ENCODE results near the gene PLEKHG3.

The PLEKHG3 gene

GRCh38 chr14:64708148-64709004 lies 4.2 kb downstream of the PLEKHG3 start:
- DNase-seq = peak; percentile 75 to 77

DNA sequence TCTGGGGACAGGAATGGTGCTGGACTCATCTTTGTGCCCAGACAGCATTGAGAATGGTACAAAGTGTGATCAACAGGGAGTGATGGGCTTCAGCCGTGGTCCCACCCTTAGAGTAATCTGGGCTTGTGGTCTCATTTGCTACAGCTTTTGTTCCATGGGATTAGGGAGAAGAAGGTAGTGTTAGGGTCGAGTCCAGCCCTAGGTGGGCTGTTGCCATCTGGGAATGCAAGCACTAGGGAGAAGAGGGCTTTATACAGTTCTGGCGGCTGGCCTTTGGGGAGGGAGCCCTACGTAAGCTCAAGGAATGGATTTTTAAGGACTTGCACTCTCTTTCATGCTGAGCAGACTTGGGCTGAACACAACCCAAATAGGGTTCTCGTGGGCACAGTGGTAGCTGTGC lies 4.9 kb downstream of the PLEKHG3 start:
- no peak for DNase-seq

- DNase-seq = no peak
Measured at GRCh38 chr14:64711039-64711438, 6.8 kb downstream of the PLEKHG3 start.

DNA sequence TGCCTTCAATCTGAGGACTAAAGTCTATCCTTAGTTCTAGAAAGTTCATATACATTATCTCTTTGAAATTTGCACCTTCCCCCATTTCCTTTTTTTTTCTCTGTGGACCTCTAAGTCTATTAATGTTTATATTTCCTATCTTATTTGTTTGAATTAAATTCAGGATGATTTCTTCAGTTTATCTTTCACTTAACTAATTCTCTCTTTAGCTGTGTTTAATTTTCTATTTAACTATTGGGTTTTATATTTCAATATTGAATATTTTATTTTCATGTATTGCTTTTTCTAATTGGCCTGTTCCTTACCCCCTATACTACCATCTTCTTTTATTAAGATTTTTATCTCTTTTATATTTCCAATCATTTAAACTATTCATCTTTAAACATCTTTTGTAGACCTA lies 9.5 kb downstream of the PLEKHG3 start:
- no peak for DNase-seq

DNA sequence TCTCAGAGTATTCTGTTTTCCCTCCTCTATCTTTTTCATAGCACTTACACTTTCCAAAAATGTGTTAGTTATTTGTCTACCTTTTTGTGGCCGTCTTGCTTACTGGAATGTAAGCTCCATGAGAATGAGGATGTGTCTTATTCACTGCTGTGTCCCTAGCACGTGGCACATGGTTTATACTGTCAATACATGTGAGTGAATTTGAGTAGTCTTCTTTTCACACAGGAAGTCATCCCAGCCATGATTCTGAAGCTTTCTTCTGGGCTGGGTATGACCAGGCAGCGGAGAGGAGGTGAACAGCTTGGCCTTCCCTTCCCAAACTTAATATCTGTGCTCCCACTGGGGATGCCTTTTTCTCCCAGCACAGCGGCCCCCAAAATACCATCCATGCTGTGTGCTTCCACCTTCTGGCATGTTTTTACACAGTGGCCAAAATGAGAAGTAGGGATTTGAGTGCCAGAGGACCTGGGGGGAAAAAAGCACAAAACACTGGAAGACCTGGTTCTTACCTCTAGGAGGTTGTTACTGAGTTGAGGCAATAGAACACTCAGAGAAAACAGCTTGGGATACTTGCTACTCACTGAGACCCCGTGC lies 10.3 kb downstream of the PLEKHG3 start:
- DNase-seq = no peak

GRCh38 chr14:64715146-64715627 lies 11.0 kb downstream of the PLEKHG3 start:
- no peak for DNase-seq

DNA sequence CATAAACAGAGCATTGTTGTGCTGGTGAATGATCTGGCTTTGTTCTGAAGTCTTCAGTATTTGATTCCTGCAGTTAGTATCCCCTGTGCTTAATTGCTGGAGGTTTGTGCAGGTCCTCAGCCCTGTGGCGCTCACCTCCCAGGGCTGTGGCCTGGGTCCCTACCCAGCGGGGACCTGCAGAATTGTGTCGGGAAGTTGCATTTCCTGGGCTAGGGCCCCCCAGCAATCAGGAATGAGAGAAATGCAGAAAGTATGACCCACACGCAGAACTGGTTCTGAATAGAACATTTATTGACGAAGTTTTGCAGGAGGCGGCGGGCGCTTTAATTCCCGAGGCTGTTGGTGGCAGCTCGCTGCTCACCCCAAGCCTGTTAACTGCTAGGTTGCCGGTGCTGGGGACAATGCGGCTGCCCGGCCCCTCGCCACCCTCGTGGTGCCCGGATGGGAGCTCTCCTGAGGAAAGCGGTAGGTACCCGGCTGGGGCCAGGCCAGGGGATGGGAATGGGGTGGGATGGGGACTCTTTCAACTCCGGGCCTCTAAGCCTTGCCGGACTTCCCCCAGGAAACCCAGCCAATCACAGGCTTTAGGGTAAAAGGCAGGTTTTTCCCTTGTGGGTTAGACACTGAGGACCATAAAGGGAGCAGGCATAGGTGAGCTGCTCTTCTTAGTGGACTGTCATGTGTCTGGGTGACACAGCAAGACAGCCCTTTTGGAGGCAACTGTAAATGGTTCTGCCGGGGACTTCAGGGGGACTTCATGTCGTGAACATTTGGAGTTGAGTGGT lies 11.6 kb downstream of the PLEKHG3 start:
- DNase-seq = no peak

DNA sequence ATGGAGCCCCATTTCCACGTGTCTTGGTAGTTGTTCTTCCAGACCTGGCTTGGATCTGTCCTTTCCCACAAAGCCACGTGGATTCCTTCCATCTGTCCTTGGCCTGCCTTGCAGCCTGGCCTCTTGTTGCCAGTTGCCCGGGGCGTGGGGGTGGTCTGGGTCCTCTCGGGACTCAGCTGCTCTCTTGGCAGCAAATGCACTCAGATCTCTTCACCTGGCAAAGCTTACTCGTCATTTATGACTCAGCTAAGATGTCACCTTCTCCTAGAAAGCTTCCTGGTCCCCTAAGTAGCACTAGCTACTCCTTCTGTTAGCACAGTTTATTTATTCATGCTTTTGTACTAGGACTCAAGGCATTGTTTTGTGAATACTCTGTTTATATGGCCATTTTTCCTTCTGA lies 13.6 kb downstream of the PLEKHG3 start:
- no peak for DNase-seq

DNA sequence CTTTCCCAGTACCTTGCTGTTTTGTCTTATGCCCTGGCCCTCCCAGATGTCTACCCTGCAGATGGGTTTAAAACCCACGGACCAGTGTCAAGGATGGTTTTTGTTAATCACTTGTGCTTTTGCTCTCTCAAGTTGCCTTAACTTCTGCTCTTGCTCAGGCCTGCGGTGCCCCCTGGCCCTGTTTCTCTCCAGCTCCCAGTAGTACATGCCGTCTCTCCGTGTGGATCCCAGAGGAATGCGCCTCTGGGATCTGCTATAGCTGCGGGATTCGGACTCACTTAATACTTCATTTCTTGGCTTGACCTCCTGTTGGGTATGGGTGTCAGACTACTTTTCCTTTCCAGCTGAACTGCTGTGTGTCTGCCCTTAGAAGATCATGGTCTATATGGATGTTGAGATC lies 14.5 kb downstream of the PLEKHG3 start:
- DNase-seq = no peak

- DNase-seq = no peak
Measured at GRCh38 chr14:64719601-64720000, 15.4 kb downstream of the PLEKHG3 start.

DNA sequence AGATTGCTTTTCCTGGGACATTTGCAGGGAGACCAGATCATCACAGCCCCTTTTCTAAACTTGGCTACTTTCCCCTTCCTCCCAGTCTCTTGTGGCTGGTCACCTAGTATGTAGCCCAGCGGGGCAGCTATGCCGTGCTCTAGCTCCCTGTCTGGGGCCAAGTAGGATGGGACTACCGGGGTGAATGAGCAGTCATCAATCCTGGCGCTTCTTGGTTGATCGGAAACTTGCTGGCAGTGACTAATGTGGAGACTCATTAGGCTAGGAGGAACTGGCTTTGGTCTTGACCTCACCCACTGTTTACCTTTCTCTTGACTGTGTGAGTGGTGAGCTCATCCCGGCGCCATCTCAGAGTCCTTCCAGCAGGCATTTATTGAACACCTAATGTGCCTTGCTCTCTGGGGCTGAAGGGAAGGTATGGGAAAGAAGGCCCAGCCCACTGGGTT lies 15.9 kb downstream of the PLEKHG3 start:
- DNase-seq = peak; percentile 34 to 47

GRCh38 chr14:64721391-64721791 lies 17.2 kb downstream of the PLEKHG3 start:
- no peak for DNase-seq

DNA sequence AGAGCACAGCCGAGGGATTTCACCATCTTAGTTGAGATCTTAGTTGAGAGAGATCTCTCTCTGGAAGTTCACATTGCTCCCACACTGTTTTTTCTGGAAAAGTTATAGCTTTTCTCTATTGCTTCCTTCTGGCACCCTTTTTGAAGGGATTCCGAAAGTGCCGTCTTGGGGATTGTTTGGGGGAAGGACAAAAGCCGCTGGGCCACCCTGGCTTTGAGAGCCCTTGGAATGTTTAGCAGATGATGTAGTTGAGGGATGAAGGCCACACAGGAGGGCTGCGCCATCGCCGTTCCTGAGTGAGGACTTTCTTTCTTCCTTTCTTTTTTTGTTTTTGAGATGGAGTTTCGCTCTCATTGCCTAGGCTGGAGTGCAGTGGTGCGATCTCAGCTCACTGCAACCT lies 17.7 kb downstream of the PLEKHG3 start:
- DNase-seq = no peak

GRCh38 chr14:64722842-64723447 lies 18.7 kb downstream of the PLEKHG3 start:
- DNase-seq = no peak

DNA sequence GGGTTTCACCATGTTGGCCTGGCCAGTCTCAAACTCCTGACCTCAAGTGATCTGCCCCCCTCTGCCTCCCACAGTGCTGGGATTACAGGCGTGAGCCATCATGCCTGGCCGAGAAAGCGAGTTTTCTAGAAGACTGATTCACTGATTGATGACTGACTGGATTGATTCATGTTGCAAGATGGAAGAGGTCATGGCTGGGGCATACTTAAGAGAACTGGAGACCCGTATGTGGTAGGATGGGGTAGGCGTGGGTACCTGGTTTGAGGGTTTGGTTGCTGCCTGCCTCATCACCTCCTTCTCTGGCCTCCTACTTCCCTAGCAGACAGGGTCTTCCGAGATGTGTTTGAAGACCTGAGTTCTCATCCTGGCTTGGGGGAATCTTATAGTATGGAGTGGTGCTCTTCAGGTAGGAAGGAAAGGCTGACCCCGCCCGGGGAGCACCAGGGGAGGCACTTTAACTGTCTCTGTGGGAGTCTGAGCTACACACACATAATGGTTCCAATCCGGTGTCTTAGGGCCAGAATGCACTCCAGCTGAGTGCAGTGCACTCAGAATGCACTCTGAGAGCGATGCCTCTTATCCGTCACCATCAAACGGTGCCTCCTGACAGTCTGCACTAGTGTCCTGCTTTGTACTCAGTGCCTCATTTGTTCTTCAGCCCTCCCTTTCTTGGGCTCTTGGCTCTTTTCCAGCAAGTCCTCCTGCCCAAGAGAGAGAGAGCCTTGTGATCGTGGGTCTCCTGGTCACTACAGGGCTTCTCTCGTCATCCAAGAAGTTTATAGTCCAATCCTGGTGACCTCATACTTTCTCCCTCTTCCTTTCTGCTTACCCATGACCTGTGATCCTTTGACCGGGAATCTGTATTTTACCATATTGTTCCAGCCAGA lies 19.7 kb downstream of the PLEKHG3 start:
- no peak for DNase-seq

DNA sequence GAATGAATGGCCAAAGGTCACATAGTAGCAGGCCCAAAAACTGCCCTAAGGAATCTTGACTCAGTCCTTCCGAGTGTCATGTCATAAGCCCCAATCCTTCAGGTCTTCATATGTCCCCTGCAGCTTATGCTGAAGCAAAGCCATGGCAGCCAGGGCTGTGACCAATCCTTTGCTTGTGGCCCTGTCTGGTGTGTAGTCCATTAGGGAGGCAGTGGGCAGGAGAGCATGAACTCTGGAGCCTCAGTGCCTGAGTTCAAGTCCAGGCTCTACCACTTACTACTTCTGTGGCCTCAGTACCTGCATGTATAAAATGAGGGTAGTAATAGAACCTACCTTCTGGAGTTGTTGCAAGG lies 20.3 kb downstream of the PLEKHG3 start:
- DNase-seq = no peak

DNA sequence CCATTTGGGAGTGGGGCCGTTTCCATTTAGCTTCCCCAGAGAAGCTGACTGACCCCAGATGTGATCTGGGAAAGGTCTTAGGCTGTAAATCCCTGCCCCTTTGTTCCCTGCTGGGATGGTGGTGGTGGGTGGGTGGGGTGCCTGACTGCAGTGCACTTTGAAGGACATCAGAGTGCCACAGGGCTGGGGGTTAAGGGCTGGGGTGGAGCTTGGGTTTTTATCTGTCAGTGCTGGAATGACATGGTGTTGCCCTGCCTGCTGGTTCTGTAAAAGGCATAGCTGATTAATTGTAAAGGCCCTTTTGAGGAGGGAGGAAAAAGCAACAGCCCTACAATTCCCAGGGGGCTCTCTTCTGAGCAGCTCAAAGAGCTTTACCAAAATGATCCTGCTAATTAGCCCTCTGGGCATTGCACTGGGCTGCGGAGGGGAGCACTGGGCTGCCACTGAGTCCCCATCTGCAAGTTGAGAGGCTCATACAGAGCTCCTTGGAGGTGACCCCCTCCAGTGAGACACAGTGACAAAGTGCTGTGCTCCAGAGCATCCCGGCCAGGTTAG lies 21.1 kb downstream of the PLEKHG3 start:
- DNase-seq = no peak

DNA sequence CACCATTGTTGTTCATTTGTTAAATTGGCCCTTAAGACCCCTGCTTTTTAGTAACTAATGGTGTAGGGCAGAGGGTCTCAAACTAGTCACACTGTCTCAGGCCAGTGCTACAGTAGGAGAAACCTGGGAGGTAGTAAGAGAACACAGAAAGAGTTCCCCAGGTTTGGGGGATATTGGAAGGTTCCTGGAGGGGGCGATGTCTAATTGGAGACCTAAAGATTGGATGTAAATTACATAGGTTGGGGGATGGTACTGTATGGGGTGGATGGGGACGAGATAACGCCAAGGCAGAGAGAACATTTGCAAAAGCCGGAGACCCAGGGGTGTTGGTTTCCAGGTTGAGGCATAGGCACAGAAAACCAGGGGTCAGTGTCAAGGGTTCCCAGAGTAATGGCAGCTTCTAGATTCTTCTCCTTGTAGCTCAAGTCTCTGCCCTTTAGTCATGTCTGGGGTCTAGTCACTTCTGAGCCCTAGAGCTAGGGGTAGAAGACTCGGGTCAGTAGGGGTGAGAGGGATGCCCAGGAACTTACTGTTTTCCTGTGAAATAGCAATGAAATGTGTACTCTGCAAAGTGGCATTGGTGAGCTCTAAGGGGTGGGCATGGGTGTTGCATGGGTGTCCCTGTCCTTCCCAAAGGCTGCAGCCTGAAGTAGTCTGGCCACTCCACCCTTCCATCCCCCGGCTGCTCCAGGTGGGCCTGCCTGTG lies 21.8 kb downstream of the PLEKHG3 start:
- no peak for DNase-seq

DNA sequence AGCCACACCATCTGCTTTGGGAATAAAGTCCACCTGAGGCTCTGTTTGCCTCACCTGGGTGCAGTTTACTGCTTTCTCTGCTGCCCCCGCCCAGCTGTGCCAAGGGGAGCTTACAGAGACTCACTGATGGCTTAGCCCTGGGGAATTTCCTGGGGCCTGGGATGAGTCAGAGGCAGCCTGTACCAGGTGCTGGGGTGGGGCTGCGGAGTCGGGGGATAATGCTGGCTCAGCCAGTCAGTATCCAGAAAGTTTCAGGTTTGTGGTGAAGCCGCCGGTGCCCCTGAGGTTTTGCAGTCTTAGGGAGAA lies 22.3 kb downstream of the PLEKHG3 start:
- no peak for DNase-seq

DNA sequence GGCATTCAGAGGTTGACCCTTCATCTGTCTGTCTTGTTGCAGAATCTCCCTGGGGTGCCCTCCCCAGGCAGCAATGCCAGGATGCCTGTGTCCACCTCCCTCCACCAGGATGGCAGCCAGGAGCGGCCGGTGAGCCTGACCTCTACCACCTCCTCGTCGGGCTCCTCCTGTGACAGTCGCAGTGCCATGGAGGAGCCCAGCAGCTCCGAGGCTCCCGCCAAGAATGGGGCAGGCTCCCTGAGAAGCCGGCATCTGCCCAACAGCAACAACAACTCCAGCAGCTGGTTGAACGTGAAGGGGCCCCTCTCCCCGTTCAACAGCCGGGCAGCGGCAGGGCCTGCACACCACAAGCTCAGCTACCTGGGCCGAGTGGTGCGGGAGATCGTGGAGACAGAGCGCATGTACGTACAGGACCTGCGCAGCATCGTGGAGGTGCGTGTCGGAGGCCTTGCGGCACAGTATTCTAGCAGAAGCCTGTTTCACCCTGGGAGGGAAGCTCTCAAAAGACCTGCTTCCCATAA lies 23.4 kb downstream of the PLEKHG3 start:
- no peak for DNase-seq

DNA sequence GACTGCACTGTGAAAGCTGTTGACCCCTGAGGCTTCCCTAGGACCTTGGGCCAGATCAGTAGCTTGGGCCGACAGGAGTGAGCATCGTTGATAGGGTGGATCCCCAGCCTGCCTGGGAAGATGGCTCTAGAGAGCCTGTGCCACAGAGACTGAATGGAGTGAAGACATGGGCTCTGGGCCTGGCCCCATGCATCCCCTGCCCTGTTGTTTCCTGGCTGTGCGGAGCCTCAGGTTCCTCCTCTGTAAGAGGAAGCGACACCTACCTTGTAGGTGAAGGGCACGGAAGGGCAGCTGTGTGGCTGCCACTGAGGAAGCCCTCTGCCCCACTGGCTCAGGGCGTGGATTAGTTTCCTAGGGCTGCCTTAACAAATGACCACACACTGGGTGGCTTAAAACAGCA lies 23.9 kb downstream of the PLEKHG3 start:
- DNase-seq = no peak
